K562 (cell line): ENCODE measurements around the gene TIMP2. TPM values are rescaled to one million over a fixed set of nuclear protein-coding genes. Genes with fewer than 3 reads are reported as not detected.

ENCODE experiments used
- EP400 ChIP-seq: fragments of 450-650 bp; IDR thresholded peaks from 2 replicates; pipeline ENCODE4 v1.6.1; 2017; ENCODE audit warnings: antibody characterized with exemption, mild to moderate bottlenecking, moderate library complexity
- FOXK2 ChIP-seq, 2 experiments: fragments of 450-650 bp; IDR thresholded peaks in 1 of 2; conservative IDR thresholded peaks in 1 of 2; 2 replicates each; pipeline ENCODE4 v1.6.1; 2016; ENCODE audit warnings: low read depth in 2 of 2, mild to moderate bottlenecking in 1 of 2
- FOXM1 ChIP-seq, 2 experiments: fragments of 450-650 bp in 1 of 2; sonication (generic) in 1 of 2; formaldehyde crosslinking in 1 of 2; IDR thresholded peaks; 2 replicates each; pipeline versions ENCODE4 v1.6.1 to v1.9.0; 2017 to 2022; ENCODE audit warnings: low read depth in 2 of 2, mild to moderate bottlenecking in 2 of 2, missing genetic modification reagents in 1 of 2, moderate library complexity in 1 of 2
- HINFP ChIP-seq: fragments of 450-650 bp; conservative IDR thresholded peaks from 2 replicates; pipeline ENCODE4 v1.6.1; 2016; ENCODE audit warnings: missing genetic modification characterization, low read depth, mild to moderate bottlenecking, control low read depth, missing compliant biosample characterization
- LCOR ChIP-seq: sonication (generic); formaldehyde crosslinking; IDR thresholded peaks from 2 replicates; pipeline ENCODE4 v1.8.0; 2022; ENCODE audit warnings: mild to moderate bottlenecking, missing genetic modification reagents
- MLX ChIP-seq, 2 experiments: fragments of 450-650 bp in 1 of 2; sonication (generic) in 1 of 2; formaldehyde crosslinking; conservative IDR thresholded peaks; 2 replicates each; pipeline versions ENCODE4 v1.4.0 to v1.8.1; 2020 to 2022; ENCODE audit warnings: mild to moderate bottlenecking in 1 of 2, missing genetic modification reagents in 1 of 2
- PKNOX1 ChIP-seq: fragments of 450-650 bp; IDR thresholded peaks from 2 replicates; pipeline ENCODE4 v1.6.1; 2016
- PTTG1 ChIP-seq: fragments of 450-650 bp; IDR thresholded peaks from 2 replicates; pipeline ENCODE4 v1.6.1; 2016; ENCODE audit warnings: low read depth, mild to moderate bottlenecking, missing genetic modification characterization, missing compliant biosample characterization
- RFX7 ChIP-seq: fragments of 250-450 bp; sonication (Bioruptor Pico); IDR thresholded peaks from 2 replicates; pipeline ENCODE4 v1.5.1; 2021; ENCODE audit warnings: mild to moderate bottlenecking
- STAG1 ChIP-seq: sonication (generic); formaldehyde crosslinking; IDR thresholded peaks from 2 replicates; pipeline ENCODE4 v1.5.0; 2020; ENCODE audit warnings: missing genetic modification reagents, borderline replicate concordance
- TBP ChIP-seq: optimal IDR thresholded peaks from 2 replicates; pipeline ENCODE3; 2011; ENCODE audit warnings: low read depth, low read length, improper control_type of control experiment
- TEAD4 ChIP-seq, 2 experiments: sonication (generic) in 1 of 2; formaldehyde crosslinking in 1 of 2; IDR thresholded peaks; 2 replicates each; pipeline versions ENCODE4 v1.6.1 to v1.8.0; 2012 to 2022; ENCODE audit warnings: borderline replicate concordance in 1 of 2, inconsistent platforms in 1 of 2, low read length in 1 of 2, mild to moderate bottlenecking in 1 of 2, missing genetic modification reagents in 1 of 2
- TFE3 ChIP-seq: fragments of 450-650 bp; formaldehyde crosslinking; IDR thresholded peaks from 2 replicates; pipeline ENCODE4 v1.4.0; 2020; ENCODE audit warnings: mild to moderate bottlenecking, mixed read lengths
- ZHX1 ChIP-seq: fragments of 150-350 bp; conservative IDR thresholded peaks from 2 replicates; pipeline ENCODE4 v1.6.1; 2014; ENCODE audit warnings: low read length
- ZKSCAN1 ChIP-seq: fragments of 150-350 bp; IDR thresholded peaks from 2 replicates; pipeline ENCODE4 v1.6.1; 2016; ENCODE audit warnings: low read depth, low read length
- ZKSCAN8 ChIP-seq: fragments of 200-800 bp; sonication (Bioruptor generic); IDR thresholded peaks from 2 replicates; pipeline ENCODE4 v1.6.1; 2016; ENCODE audit warnings: missing genetic modification characterization, missing compliant biosample characterization
- ZNF395 ChIP-seq: fragments of 200-800 bp; sonication (Bioruptor generic); IDR thresholded peaks from 2 replicates; pipeline ENCODE4 v1.6.1; 2017; ENCODE audit warnings: missing genetic modification characterization, missing compliant biosample characterization
- ZSCAN32 ChIP-seq: fragments of 450-650 bp; formaldehyde crosslinking; IDR thresholded peaks from 2 replicates; pipeline ENCODE4 v1.4.0; 2020; ENCODE audit warnings: mild to moderate bottlenecking, moderate library complexity
- polyA plus RNA-seq, 8 experiments: library from polyadenylated mRNA; depleted of rRNA in 4 of 8; stranded (reverse) in 5 of 8; unstranded in 3 of 8; fragments of >200 nt; fragmentation: Nextera tagmentation in 2 of 8; fragmentation: Illumina TruSeq in 1 of 8; extraction: Ambion mirVana in 2 of 8; extraction: Trizol in 1 of 8; gene quantifications; 2 replicates each; pipeline versions ENCODE4 v1.2.1 to v1.2.3, GENCODE V29; 2011 to 2014; ENCODE audit warnings: inconsistent platforms in 1 of 8, missing spikeins in 1 of 8
- total RNA-seq, 7 experiments: library from RNA; depleted of rRNA in 6 of 7; stranded (reverse); fragments of >200 nt in 6 of 7; fragmentation: Illumina TruSeq in 2 of 7; extraction: Trizol in 2 of 7; gene quantifications; 2 replicates each; pipeline versions ENCODE4 v1.2.1 to v1.2.3, GENCODE V29; 2011 to 2021; ENCODE audit warnings: low replicate concordance in 1 of 7

TIMP2 gene
- total and polyA plus RNA-seq, 9 of the 15 experiments (the other 6 are each of a cell fraction or from before 2014, with no cell fraction given), result 0.55 TPM; not detected in 8

GRCh38 chr17:78883089-78883532 lies 42.1 kb downstream of the TIMP2 start (continued):
- TF ChIP-seq TFE3 (CRISPR knock-in tag), result no peak
- TF ChIP-seq EP400, result no peak
- TF ChIP-seq ZKSCAN1, result no peak
- no peak for TF ChIP-seq PTTG1
- TF ChIP-seq TBP, result no peak
- no peak for TF ChIP-seq FOXM1 (IDR thresholded peaks at IDR 0.05; ENCODE audit: low read depth)
- no peak for TF ChIP-seq FOXM1 (CRISPR knock-in tag; IDR thresholded peaks at IDR 0.05; ENCODE audit: low read depth)
- no peak for TF ChIP-seq MLX (CRISPR knock-in tag; conservative IDR thresholded peaks at IDR 0.05)
- TF ChIP-seq ZHX1, result no peak
- no peak for TF ChIP-seq STAG1
- TF ChIP-seq LCOR (CRISPR knock-in tag), result no peak
- TF ChIP-seq RFX7 (CRISPR knock-in tag), result no peak
- no peak for TF ChIP-seq ZKSCAN8 (CRISPR knock-in tag)
- peak; percentile 52; the same call in 1 of the 2 replicates for TF ChIP-seq PKNOX1
- TF ChIP-seq TEAD4 (IDR thresholded peaks at IDR 0.05; ENCODE audit: low read length), result peak; percentile 41; the same call in 1 of the 2 replicates
- no peak for TF ChIP-seq TEAD4 (CRISPR knock-in tag; IDR thresholded peaks at IDR 0.05; ENCODE audit: borderline replicate concordance)
- TF ChIP-seq ZNF395 (CRISPR knock-in tag), result no peak
- TF ChIP-seq HINFP, result no peak
- TF ChIP-seq FOXK2 (conservative IDR thresholded peaks at IDR 0.05 in 1 of 2, IDR thresholded peaks at IDR 0.05 in 1 of 2; ENCODE audit: low read depth in 2 of 2), result 0 out of 4 replicates have a peak, but pooled peaks have one; percentile 28 to 43
- no peak for TF ChIP-seq ZSCAN32 (CRISPR knock-in tag)
